SK-N-SH (cell line): ENCODE data around the gene ATG4B. TPM values are rescaled to one million over a fixed set of nuclear protein-coding genes. Genes with fewer than 3 reads are reported as not detected.

Experiments
- CTCF ChIA-PET: fragments of 300-600, 350-600 bp; formaldehyde crosslinking; extraction: SDS; loops from one replicate; lab custom pipeline; 2021; lab: Yijun Ruan, JAX
- POLR2A ChIA-PET: fragments of 350-600 bp; sonication (Branson Sonifier 250); formaldehyde crosslinking; extraction: SDS; loops from one replicate; lab custom pipeline; 2020; ENCODE audit warnings: antibody characterized with exemption, inconsistent platforms; lab: Yijun Ruan, JAX
- DNase-seq: peaks from one replicate; pipeline ENCODE4 v3.0.0; 2012
- H2AFZ ChIP-seq: fragments of 200-600 bp; sonication (generic); 2 replicates; pipeline ENCODE4 v1.8.1; 2016; ENCODE audit warnings: antibody characterized with exemption, mild to moderate bottlenecking, low read depth
- H3F3A ChIP-seq: fragments of 200-600 bp; sonication (generic); replicated peaks from 2 replicates; pipeline ENCODE3; 2016; ENCODE audit warnings: antibody characterized with exemption, mild to moderate bottlenecking; ENCODE audit not compliant: insufficient read depth
- H3K27ac ChIP-seq, 2 experiments: fragments of 200-500 bp in 1 of 2; fragments of 200-600 bp in 1 of 2; sonication (Bioruptor generic) in 1 of 2; sonication (generic), shearing (Covaris generic) in 1 of 2; 2 replicates each; pipeline versions ENCODE4 v1.5.1 to v1.6.1; 2014 to 2016; ENCODE audit warnings: low read depth in 2 of 2, inconsistent platforms in 1 of 2, low read length in 1 of 2, mild to moderate bottlenecking in 1 of 2, mixed read lengths in 1 of 2
- H3K27me3 ChIP-seq: fragments of 200-600 bp; sonication (generic), shearing (Covaris generic); 2 replicates; pipeline ENCODE4 v1.6.1; 2016; ENCODE audit warnings: mixed run types; ENCODE audit not compliant: insufficient read depth
- H3K36me3 ChIP-seq, 2 experiments: fragments of 200-500 bp in 1 of 2; fragments of 200-600 bp in 1 of 2; sonication (Bioruptor generic) in 1 of 2; sonication (generic) in 1 of 2; replicated peaks in 1 of 2; 2 replicates each; pipeline versions ENCODE3 to v1.5.1; 2014 to 2016; ENCODE audit warnings: low read length in 1 of 2, mild to moderate bottlenecking in 1 of 2; ENCODE audit not compliant: insufficient read depth in 2 of 2, control insufficient read depth in 1 of 2
- H3K4me1 ChIP-seq, 2 experiments: fragments of 200-500 bp in 1 of 2; fragments of 200-600 bp in 1 of 2; sonication (Bioruptor generic) in 1 of 2; sonication (generic), shearing (Covaris generic) in 1 of 2; 2 replicates each; pipeline versions ENCODE4 v1.5.1 to v1.6.1; 2014 to 2016; ENCODE audit warnings: low read depth in 1 of 2, low read length in 1 of 2, mixed run types in 1 of 2; ENCODE audit not compliant: insufficient read depth in 2 of 2, control insufficient read depth in 1 of 2
- H3K4me2 ChIP-seq: fragments of 200-600 bp; sonication (generic), shearing (Covaris generic); 2 replicates; pipeline ENCODE4 v1.6.1; 2017; ENCODE audit warnings: mixed run types
- H3K4me3 ChIP-seq, 2 experiments: fragments of 200-500 bp in 1 of 2; fragments of 200-600 bp in 1 of 2; sonication (Bioruptor generic) in 1 of 2; sonication (generic), shearing (Covaris generic) in 1 of 2; 2 replicates each; pipeline versions ENCODE4 v1.5.1 to v1.8.1; 2014 to 2016; ENCODE audit warnings: low read depth in 2 of 2, inconsistent platforms in 1 of 2, low read length in 1 of 2, mild to moderate bottlenecking in 1 of 2, mixed read lengths in 1 of 2, moderate library complexity in 1 of 2
- H3K79me2 ChIP-seq: fragments of 200-600 bp; sonication (generic); 2 replicates; pipeline ENCODE4 v1.8.1; 2017; ENCODE audit warnings: mild to moderate bottlenecking; ENCODE audit not compliant: insufficient read depth
- H3K9ac ChIP-seq: fragments of 200-600 bp; sonication (generic); 2 replicates; pipeline ENCODE4 v1.6.1; 2017; ENCODE audit warnings: mixed run types
- H3K9me2 ChIP-seq: fragments of 200-600 bp; sonication (generic); 2 replicates; pipeline ENCODE4 v1.6.1; 2017; ENCODE audit warnings: mixed run types
- H3K9me3 ChIP-seq: fragments of 200-600 bp; sonication (generic); 2 replicates; pipeline ENCODE4 v1.6.1; 2017; ENCODE audit warnings: mixed run types, mild to moderate bottlenecking, moderate library complexity
- H4K20me1 ChIP-seq: fragments of 200-600 bp; sonication (generic); 2 replicates; pipeline ENCODE4 v1.6.1; 2017; ENCODE audit warnings: mild to moderate bottlenecking, mixed run types; ENCODE audit not compliant: insufficient read depth
- CHD2 ChIP-seq: fragments of 150-350 bp; IDR thresholded peaks from 2 replicates; pipeline ENCODE4 v1.6.1; 2018; ENCODE audit warnings: low read length; ENCODE audit not compliant: partially characterized antibody
- ELF1 ChIP-seq: IDR thresholded peaks from 2 replicates; pipeline ENCODE4 v1.4.0; 2012
- EP300 ChIP-seq, 2 experiments: IDR thresholded peaks; 2 replicates each; pipeline versions ENCODE4 v1.4.0 to v1.6.1; 2012; ENCODE audit warnings: borderline replicate concordance in 1 of 2, low read depth in 1 of 2, low read length in 1 of 2
- FOXM1 ChIP-seq: IDR thresholded peaks from 2 replicates; pipeline ENCODE4 v1.4.0; 2012; ENCODE audit warnings: low read depth, mild to moderate bottlenecking
- GABPA ChIP-seq: IDR thresholded peaks from 2 replicates; pipeline ENCODE4 v1.4.0; 2012; ENCODE audit warnings: low read depth, mild to moderate bottlenecking
- JUND ChIP-seq: IDR thresholded peaks from 2 replicates; pipeline ENCODE4 v1.4.0; 2012
- MXI1 ChIP-seq: IDR thresholded peaks from 2 replicates; pipeline ENCODE4 v1.6.1; 2012; ENCODE audit warnings: mild to moderate bottlenecking, low read depth, low read length, improper control_type of control experiment
- RAD21 ChIP-seq: IDR thresholded peaks from 2 replicates; pipeline ENCODE4 v1.6.1; 2012; ENCODE audit warnings: mild to moderate bottlenecking, low read length
- SMC3 ChIP-seq: IDR thresholded peaks from 2 replicates; pipeline ENCODE4 v1.6.1; 2012; ENCODE audit warnings: low read depth, low read length, improper control_type of control experiment
- TAF1 ChIP-seq: IDR thresholded peaks from 2 replicates; pipeline ENCODE4 v1.6.1; 2012; ENCODE audit warnings: low read depth, mild to moderate bottlenecking, low read length, moderate library complexity, borderline replicate concordance
- TCF12 ChIP-seq: IDR thresholded peaks from 2 replicates; pipeline ENCODE4 v1.4.0; 2012
- TEAD4 ChIP-seq: IDR thresholded peaks from 2 replicates; pipeline ENCODE4 v1.4.0; 2012; ENCODE audit warnings: mild to moderate bottlenecking, borderline replicate concordance; ENCODE audit not compliant: insufficient read depth
- USF1 ChIP-seq: IDR thresholded peaks from 2 replicates; pipeline ENCODE4 v1.4.0; 2012; ENCODE audit warnings: low read depth, borderline replicate concordance
- USF2 ChIP-seq: fragments of 150-350 bp; IDR thresholded peaks from 2 replicates; pipeline ENCODE4 v1.6.1; 2017; ENCODE audit warnings: antibody characterized with exemption, low read length, low read depth, borderline replicate concordance
- ZBTB33 ChIP-seq: IDR thresholded peaks from 2 replicates; pipeline ENCODE4 v1.4.0; 2012; ENCODE audit warnings: low read depth, borderline replicate concordance
- WGBS: methylation state at CpG from one replicate; pipeline ENCODE4 v1.1.6; 2017; ENCODE audit warnings: low lambda C conversion rate; 5-methylcytosine and 5-hydroxymethylcytosine counted together
- polyA plus RNA-seq, 3 experiments: library from polyadenylated mRNA; depleted of rRNA; stranded (reverse); fragments of >200 nt; gene quantifications; 2 replicates each; pipeline ENCODE4 v1.2.3, GENCODE V29; 2012
- TF ChIP-seq, protein P1 (sequence below): IDR thresholded peaks from 2 replicates; pipeline ENCODE4 v1.6.1; 2012; ENCODE audit warnings: mild to moderate bottlenecking, low read depth, low read length, moderate library complexity
- TF ChIP-seq, protein P2 (sequence below): fragments of 150-350 bp; IDR thresholded peaks from 2 replicates; pipeline ENCODE4 v1.6.1; 2016; ENCODE audit warnings: mild to moderate bottlenecking, low read depth, low read length
- TF ChIP-seq, protein P3 (sequence below): fragments of 200-600 bp; sonication (generic); IDR thresholded peaks from 2 replicates; pipeline ENCODE4 v1.6.1; 2017; ENCODE audit warnings: antibody characterized with exemption, mild to moderate bottlenecking, moderate library complexity
- TF ChIP-seq, protein P4 (sequence below): IDR thresholded peaks from 2 replicates; pipeline ENCODE4; 2012

The ATG4B gene
- polyA plus RNA-seq, 1 of the 3 experiments (the other 2 are of a cell fraction): 107 TPM

DNA sequence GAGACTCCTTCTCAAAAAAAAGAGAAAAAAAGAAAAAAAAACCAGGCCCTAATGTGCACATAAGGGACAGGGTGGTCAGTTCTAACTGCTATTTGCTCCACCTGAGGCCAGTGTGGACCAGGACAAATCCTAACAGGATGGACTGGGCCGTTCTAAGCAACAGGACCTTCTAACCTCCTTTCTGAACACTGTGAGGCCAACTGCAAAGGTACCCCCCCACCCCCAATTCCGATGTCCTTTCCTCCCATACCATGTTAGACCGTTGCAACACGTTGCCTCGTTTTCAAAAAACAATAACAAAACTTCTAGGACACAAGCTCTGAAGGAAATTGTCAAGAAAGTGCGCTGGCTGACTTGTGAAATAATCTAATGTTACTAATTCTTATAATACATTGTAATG lies 1.7 kb upstream of the ATG4B start:
- ChIA-PET POLR2A (no interaction called here), CTCF (interaction anchor here (0.6 to 1.0 kb wide), 3 partner anchors 23 to 1148 kb away, joined by 3 read pairs; no protein-coding TSS in a partner anchor)
- 31% methylated on average over 6 of the region's 6 CpGs for WGBS
- Histone ChIP-seq H4K20me1 (peaks cover 46% of the 10 kb centered on the region), H3K4me3 (peak overlapping the region; percentile 92 to 96), H3K36me3 (peaks cover 23 to 36% of the 10 kb centered on the region in 2 experiments), H3K4me2 (peak overlapping the region; percentile 98), H3K9me3 (no peaks in the 10 kb centered on the region), H3K4me1 (peaks cover 3 to 20% of the 10 kb centered on the region in 2 experiments), H3K9ac (peak overlapping the region; percentile 78; the same call in 1 of the 2 replicates), H3K27ac (peak overlapping the region in 1 of 2 experiments; percentile 50; a peak in 1 of 4 replicates), H3K27me3 (no peaks in the 10 kb centered on the region), H3K9me2 (no peaks in the 10 kb centered on the region), H3K79me2 (peaks cover 90% of the 10 kb centered on the region), H2AFZ (no peak overlapping the region), H3F3A (peaks cover 4% of the 10 kb centered on the region)
- no peak for DNase-seq
- TF ChIP-seq TCF12 (no peak), USF1 (no peak), USF2 (no peak), GABPA (no peak), TAF1 (no peak), TEAD4 (no peak), ELF1 (no peak), SMC3 (no peak), RAD21 (no peak), EP300 (IDR thresholded peaks at IDR 0.05; ENCODE audit: borderline replicate concordance in 1 of 2, low read depth in 1 of 2, low read length in 1 of 2) (no peak), JUND (no peak), ZBTB33 (no peak), CHD2 (no peak), MXI1 (no peak), FOXM1 (no peak)
- TF ChIP-seq, protein P1, sequence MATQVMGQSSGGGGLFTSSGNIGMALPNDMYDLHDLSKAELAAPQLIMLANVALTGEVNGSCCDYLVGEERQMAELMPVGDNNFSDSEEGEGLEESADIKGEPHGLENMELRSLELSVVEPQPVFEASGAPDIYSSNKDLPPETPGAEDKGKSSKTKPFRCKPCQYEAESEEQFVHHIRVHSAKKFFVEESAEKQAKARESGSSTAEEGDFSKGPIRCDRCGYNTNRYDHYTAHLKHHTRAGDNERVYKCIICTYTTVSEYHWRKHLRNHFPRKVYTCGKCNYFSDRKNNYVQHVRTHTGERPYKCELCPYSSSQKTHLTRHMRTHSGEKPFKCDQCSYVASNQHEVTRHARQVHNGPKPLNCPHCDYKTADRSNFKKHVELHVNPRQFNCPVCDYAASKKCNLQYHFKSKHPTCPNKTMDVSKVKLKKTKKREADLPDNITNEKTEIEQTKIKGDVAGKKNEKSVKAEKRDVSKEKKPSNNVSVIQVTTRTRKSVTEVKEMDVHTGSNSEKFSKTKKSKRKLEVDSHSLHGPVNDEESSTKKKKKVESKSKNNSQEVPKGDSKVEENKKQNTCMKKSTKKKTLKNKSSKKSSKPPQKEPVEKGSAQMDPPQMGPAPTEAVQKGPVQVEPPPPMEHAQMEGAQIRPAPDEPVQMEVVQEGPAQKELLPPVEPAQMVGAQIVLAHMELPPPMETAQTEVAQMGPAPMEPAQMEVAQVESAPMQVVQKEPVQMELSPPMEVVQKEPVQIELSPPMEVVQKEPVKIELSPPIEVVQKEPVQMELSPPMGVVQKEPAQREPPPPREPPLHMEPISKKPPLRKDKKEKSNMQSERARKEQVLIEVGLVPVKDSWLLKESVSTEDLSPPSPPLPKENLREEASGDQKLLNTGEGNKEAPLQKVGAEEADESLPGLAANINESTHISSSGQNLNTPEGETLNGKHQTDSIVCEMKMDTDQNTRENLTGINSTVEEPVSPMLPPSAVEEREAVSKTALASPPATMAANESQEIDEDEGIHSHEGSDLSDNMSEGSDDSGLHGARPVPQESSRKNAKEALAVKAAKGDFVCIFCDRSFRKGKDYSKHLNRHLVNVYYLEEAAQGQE: no peak
- TF ChIP-seq, protein P2, sequence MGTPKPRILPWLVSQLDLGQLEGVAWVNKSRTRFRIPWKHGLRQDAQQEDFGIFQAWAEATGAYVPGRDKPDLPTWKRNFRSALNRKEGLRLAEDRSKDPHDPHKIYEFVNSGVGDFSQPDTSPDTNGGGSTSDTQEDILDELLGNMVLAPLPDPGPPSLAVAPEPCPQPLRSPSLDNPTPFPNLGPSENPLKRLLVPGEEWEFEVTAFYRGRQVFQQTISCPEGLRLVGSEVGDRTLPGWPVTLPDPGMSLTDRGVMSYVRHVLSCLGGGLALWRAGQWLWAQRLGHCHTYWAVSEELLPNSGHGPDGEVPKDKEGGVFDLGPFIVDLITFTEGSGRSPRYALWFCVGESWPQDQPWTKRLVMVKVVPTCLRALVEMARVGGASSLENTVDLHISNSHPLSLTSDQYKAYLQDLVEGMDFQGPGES: no peak
- TF ChIP-seq, protein P3, sequence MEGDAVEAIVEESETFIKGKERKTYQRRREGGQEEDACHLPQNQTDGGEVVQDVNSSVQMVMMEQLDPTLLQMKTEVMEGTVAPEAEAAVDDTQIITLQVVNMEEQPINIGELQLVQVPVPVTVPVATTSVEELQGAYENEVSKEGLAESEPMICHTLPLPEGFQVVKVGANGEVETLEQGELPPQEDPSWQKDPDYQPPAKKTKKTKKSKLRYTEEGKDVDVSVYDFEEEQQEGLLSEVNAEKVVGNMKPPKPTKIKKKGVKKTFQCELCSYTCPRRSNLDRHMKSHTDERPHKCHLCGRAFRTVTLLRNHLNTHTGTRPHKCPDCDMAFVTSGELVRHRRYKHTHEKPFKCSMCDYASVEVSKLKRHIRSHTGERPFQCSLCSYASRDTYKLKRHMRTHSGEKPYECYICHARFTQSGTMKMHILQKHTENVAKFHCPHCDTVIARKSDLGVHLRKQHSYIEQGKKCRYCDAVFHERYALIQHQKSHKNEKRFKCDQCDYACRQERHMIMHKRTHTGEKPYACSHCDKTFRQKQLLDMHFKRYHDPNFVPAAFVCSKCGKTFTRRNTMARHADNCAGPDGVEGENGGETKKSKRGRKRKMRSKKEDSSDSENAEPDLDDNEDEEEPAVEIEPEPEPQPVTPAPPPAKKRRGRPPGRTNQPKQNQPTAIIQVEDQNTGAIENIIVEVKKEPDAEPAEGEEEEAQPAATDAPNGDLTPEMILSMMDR: no peak
- TF ChIP-seq, protein P4, sequence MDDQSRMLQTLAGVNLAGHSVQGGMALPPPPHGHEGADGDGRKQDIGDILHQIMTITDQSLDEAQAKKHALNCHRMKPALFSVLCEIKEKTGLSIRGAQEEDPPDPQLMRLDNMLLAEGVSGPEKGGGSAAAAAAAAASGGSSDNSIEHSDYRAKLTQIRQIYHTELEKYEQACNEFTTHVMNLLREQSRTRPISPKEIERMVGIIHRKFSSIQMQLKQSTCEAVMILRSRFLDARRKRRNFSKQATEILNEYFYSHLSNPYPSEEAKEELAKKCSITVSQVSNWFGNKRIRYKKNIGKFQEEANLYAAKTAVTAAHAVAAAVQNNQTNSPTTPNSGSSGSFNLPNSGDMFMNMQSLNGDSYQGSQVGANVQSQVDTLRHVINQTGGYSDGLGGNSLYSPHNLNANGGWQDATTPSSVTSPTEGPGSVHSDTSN: no peak
